ENCODE data around the gene PLEKHG4B. TPM values are rescaled to one million over a fixed set of nuclear protein-coding genes. Genes with fewer than 3 reads are reported as not detected.

Gene PLEKHG4B
- total and polyA plus RNA-seq, 2 of the 8 experiments (the other 6 are each of a cell fraction or from before 2014, with no cell fraction given): 31.1 to 43.6 TPM

- TF ChIP-seq USF2 (IDR thresholded peaks at IDR 0.05; ENCODE audit: low read length) (no peak), KDM4A (IDR thresholded peaks at IDR 0.05; ENCODE audit: low read depth, low read length, severe bottlenecking) (peak; percentile 53), CHD7 (IDR thresholded peaks at IDR 0.05; ENCODE audit: insufficient replicate concordance, low read length) (no peak), CHD2 (IDR thresholded peaks at IDR 0.05; ENCODE audit: low read length) (no peak), TAF1 (IDR thresholded peaks at IDR 0.05; ENCODE audit: low read depth, low read length) (no peak), SUZ12 (IDR thresholded peaks at IDR 0.05; ENCODE audit: low read length) (peak; percentile 89), RFX5 (IDR thresholded peaks at IDR 0.05; ENCODE audit: borderline replicate concordance, low read depth, low read length) (no peak), HDAC6 (IDR thresholded peaks at IDR 0.05; ENCODE audit: low read depth, low read length) (no peak)
These were observed 40.5 kb upstream of the PLEKHG4B start (continued) for GRCh38 chr5:51500-51823.
